CD14-positive monocyte (primary cell): ENCODE data around the gene BRICD5. TPM values are rescaled to one million over a fixed set of nuclear protein-coding genes. Genes with fewer than 3 reads are reported as not detected.

ENCODE experiments used
- DNase-seq, 3 donors: peaks; one replicate each; pipeline ENCODE4 v3.0.0-alpha.2; 2011 to 2022
- H2AFZ ChIP-seq: 2 replicates; pipeline ENCODE4 v1.6.0; 2012; ENCODE audit warnings: mild to moderate bottlenecking, low read depth, low read length, inconsistent platforms; ENCODE audit not compliant: insufficient read depth, poor library complexity, severe bottlenecking
- H3K27ac ChIP-seq, 2 donors: 1 replicate in 1 of 2; 2 replicates in 1 of 2; pipeline ENCODE4 v1.5.1; 2012 to 2013; ENCODE audit warnings: low read length in 2 of 2, control low read depth in 1 of 2, inconsistent platforms in 1 of 2, low read depth in 1 of 2, mild to moderate bottlenecking in 1 of 2
- H3K27me3 ChIP-seq, 2 donors: one replicate each; pipeline versions ENCODE4 v1.6.0 to v1.6.1; 2011 to 2013; ENCODE audit warnings: low read length in 2 of 2; ENCODE audit not compliant: control insufficient read depth in 2 of 2, insufficient read depth in 2 of 2
- H3K36me3 ChIP-seq, 2 donors: replicated peaks in 1 of 2; 1 replicate in 1 of 2; 2 replicates in 1 of 2; pipeline versions ENCODE4 v1.5.1 to v1.6.1; 2012 to 2013; ENCODE audit warnings: low read length in 2 of 2, control low read depth in 1 of 2, inconsistent platforms in 1 of 2, mild to moderate bottlenecking in 1 of 2; ENCODE audit not compliant: insufficient read depth in 2 of 2, control insufficient read depth in 1 of 2
- H3K4me1 ChIP-seq, 2 donors: 1 replicate in 1 of 2; 2 replicates in 1 of 2; pipeline versions ENCODE4 v1.5.1 to v1.6.1; 2012 to 2013; ENCODE audit warnings: low read length in 2 of 2, control low read depth in 1 of 2, inconsistent platforms in 1 of 2, mild to moderate bottlenecking in 1 of 2, moderate library complexity in 1 of 2; ENCODE audit not compliant: insufficient read depth in 2 of 2, control insufficient read depth in 1 of 2
- H3K4me2 ChIP-seq: replicated peaks from 2 replicates; pipeline ENCODE3; 2012; ENCODE audit warnings: low read length, moderate library complexity, mild to moderate bottlenecking; ENCODE audit not compliant: poor library complexity, severe bottlenecking; ENCODE audit errors: extremely low read depth
- H3K4me3 ChIP-seq, 3 experiments: fragments of 200-600 bp in 1 of 3; sonication (generic) in 1 of 3; replicated peaks in 1 of 3; 1 replicate in 2 of 3; 2 replicates in 1 of 3; pipeline ENCODE4 v1.5.1; 2011 to 2013; ENCODE audit warnings: low read length in 3 of 3, mild to moderate bottlenecking in 3 of 3, control low read depth in 2 of 3, low read depth in 2 of 3, inconsistent platforms in 1 of 3, moderate library complexity in 1 of 3
- H3K79me2 ChIP-seq: 2 replicates; pipeline ENCODE4 v1.6.0; 2012; ENCODE audit warnings: mild to moderate bottlenecking, control low read depth, inconsistent platforms, low read length, moderate library complexity; ENCODE audit not compliant: insufficient read depth
- H3K9ac ChIP-seq: 2 replicates; pipeline ENCODE4 v1.6.0; 2017; ENCODE audit warnings: low read length, mild to moderate bottlenecking; ENCODE audit not compliant: insufficient read depth, poor library complexity, severe bottlenecking
- H3K9me3 ChIP-seq, 2 donors: replicated peaks in 1 of 2; 1 replicate in 1 of 2; 2 replicates in 1 of 2; pipeline versions ENCODE4 v1.5.1 to v1.6.1; 2012 to 2013; ENCODE audit warnings: low read length in 2 of 2, control low read depth in 1 of 2; ENCODE audit not compliant: control insufficient read depth in 1 of 2, insufficient read depth in 1 of 2
- H4K20me1 ChIP-seq: 2 replicates; pipeline ENCODE4 v1.6.0; 2012; ENCODE audit warnings: mild to moderate bottlenecking, low read length, control low read depth, moderate library complexity; ENCODE audit not compliant: insufficient read depth
- H3K27ac Mint-ChIP-seq, 7 donors: one replicate each; pipeline ENCODE4 v1.8.0; 2020; ENCODE audit warnings: mild to moderate bottlenecking in 7 of 7, mixed read lengths in 7 of 7, moderate library complexity in 6 of 7, inconsistent platforms in 2 of 7
- H3K27me3 Mint-ChIP-seq, 3 donors: one replicate each; pipeline ENCODE4 v1.8.0; 2021 to 2022; ENCODE audit warnings: low read depth in 3 of 3, mild to moderate bottlenecking in 3 of 3, mixed read lengths in 3 of 3, moderate library complexity in 3 of 3, inconsistent platforms in 1 of 3
- H3K36me3 Mint-ChIP-seq, 2 donors: one replicate each; pipeline ENCODE4 v1.8.0; 2020; ENCODE audit warnings: mixed read lengths in 2 of 2, inconsistent platforms in 1 of 2, mild to moderate bottlenecking in 1 of 2
- H3K4me1 Mint-ChIP-seq: one replicate; pipeline ENCODE4 v1.8.0; 2020; ENCODE audit warnings: mild to moderate bottlenecking, mixed read lengths
- H3K4me3 Mint-ChIP-seq, 2 donors: one replicate each; pipeline ENCODE4 v1.8.0; 2020; ENCODE audit warnings: mild to moderate bottlenecking in 2 of 2, mixed read lengths in 2 of 2, moderate library complexity in 1 of 2
- H3K9me3 Mint-ChIP-seq, 7 donors: one replicate each; pipeline ENCODE4 v1.8.0; 2020 to 2022; ENCODE audit warnings: mixed read lengths in 7 of 7, mild to moderate bottlenecking in 6 of 7, moderate library complexity in 6 of 7, inconsistent platforms in 2 of 7
- WGBS: methylation state at CpG from one replicate; pipeline ENCODE4 v1.1.5; 2013; ENCODE audit warnings: missing lambda C conversion rate; ENCODE audit not compliant: insufficient coverage; 5-methylcytosine and 5-hydroxymethylcytosine counted together
- intact Hi-C, 2 donors: fragments of 100-400 bp; cut with micrococcal nuclease; formaldehyde crosslinking; loops; one replicate each; pipeline versions ENCODE4 v1.15.0 to v1.15.1; 2023
- polyA plus RNA-seq, 3 donors: library from polyadenylated mRNA; depleted of rRNA in 1 of 3; unstranded in 2 of 3; stranded (reverse) in 1 of 3; fragments of 300-500 nt in 2 of 3; fragments of >200 nt in 1 of 3; fragmentation: Illumina TruSeq in 2 of 3; gene quantifications; 1 replicate in 2 of 3; 2 replicates in 1 of 3; pipeline ENCODE4 v1.2.3, GENCODE V29; 2012 to 2021
- TF ChIP-seq, protein P1 (sequence below): fragments of 200-600 bp; IDR thresholded peaks from one replicate; pipeline ENCODE4 v1.8.0; 2022; ENCODE audit warnings: antibody characterized with exemption, mild to moderate bottlenecking

Gene BRICD5
- polyA plus RNA-seq, 3 donors: 8.8 TPM; not detected in 2

DNA sequence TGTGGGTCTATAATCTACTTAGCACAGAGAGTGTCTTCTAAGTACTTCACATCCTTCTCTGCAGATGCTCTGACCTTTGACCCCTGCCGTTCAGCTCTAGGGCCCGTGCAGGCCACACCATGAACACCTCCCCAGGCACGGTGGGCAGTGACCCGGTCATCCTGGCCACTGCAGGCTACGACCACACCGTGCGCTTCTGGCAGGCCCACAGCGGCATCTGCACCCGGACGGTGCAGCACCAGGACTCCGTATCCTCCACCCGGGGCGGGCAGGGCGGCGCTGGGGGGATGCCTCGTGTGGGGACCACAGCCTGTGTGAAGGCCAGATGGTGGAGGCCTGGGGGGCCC lies 4.7 kb downstream of the BRICD5 start:
- H3K9me3 ChIP-seq: no peaks in the 10 kb centered on the region
- H3K4me2 ChIP-seq: peak overlapping the region; percentile 95
- Mint-ChIP-seq H3K27ac (peak overlapping the region in 6 of 7 donors; percentile 49 to 81 (median 68)), H3K4me1 (peaks cover 25% of the 10 kb centered on the region), H3K4me3 (peak overlapping the region; percentile 75 to 77), H3K27me3 (peaks cover 4 to 9% (median 6%) of the 10 kb centered on the region in 3 donors), H3K36me3 (peaks cover 17 to 32% of the 10 kb centered on the region in 2 donors), H3K9me3 (peaks cover 0 to 5% (median 0%) of the 10 kb centered on the region in 7 donors)
- peaks cover 23 to 27% of the 10 kb centered on the region in 2 donors for H3K4me1 ChIP-seq
- TF ChIP-seq, protein P1, sequence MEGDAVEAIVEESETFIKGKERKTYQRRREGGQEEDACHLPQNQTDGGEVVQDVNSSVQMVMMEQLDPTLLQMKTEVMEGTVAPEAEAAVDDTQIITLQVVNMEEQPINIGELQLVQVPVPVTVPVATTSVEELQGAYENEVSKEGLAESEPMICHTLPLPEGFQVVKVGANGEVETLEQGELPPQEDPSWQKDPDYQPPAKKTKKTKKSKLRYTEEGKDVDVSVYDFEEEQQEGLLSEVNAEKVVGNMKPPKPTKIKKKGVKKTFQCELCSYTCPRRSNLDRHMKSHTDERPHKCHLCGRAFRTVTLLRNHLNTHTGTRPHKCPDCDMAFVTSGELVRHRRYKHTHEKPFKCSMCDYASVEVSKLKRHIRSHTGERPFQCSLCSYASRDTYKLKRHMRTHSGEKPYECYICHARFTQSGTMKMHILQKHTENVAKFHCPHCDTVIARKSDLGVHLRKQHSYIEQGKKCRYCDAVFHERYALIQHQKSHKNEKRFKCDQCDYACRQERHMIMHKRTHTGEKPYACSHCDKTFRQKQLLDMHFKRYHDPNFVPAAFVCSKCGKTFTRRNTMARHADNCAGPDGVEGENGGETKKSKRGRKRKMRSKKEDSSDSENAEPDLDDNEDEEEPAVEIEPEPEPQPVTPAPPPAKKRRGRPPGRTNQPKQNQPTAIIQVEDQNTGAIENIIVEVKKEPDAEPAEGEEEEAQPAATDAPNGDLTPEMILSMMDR: no peak
- H3K27ac ChIP-seq: peak overlapping the region; percentile 60 to 83
- 13% methylated on average over 14 of the region's 16 CpGs for WGBS
- no peak for DNase-seq
- peak overlapping the region; percentile 64 to 92 (median 77) for H3K4me3 ChIP-seq
- peak overlapping the region; percentile 88 for H2AFZ ChIP-seq
- H3K36me3 ChIP-seq: peaks cover 27 to 33% of the 10 kb centered on the region in 2 donors
- intact Hi-C loops: loop anchor here (2.0 to 5.0 kb wide), 3 partner anchors 49 to 61 kb away; partner anchors contain the start of genes RNPS1 (in 2 of the 2) and TRAF7 (in 2 of the 2)
- peak overlapping the region; percentile 76 for H3K9ac ChIP-seq
- H4K20me1 ChIP-seq: peaks cover 23% of the 10 kb centered on the region
- peaks cover 18% of the 10 kb centered on the region for H3K79me2 ChIP-seq
- peaks cover 0 to 2% of the 10 kb centered on the region in 2 donors for H3K27me3 ChIP-seq

DNA sequence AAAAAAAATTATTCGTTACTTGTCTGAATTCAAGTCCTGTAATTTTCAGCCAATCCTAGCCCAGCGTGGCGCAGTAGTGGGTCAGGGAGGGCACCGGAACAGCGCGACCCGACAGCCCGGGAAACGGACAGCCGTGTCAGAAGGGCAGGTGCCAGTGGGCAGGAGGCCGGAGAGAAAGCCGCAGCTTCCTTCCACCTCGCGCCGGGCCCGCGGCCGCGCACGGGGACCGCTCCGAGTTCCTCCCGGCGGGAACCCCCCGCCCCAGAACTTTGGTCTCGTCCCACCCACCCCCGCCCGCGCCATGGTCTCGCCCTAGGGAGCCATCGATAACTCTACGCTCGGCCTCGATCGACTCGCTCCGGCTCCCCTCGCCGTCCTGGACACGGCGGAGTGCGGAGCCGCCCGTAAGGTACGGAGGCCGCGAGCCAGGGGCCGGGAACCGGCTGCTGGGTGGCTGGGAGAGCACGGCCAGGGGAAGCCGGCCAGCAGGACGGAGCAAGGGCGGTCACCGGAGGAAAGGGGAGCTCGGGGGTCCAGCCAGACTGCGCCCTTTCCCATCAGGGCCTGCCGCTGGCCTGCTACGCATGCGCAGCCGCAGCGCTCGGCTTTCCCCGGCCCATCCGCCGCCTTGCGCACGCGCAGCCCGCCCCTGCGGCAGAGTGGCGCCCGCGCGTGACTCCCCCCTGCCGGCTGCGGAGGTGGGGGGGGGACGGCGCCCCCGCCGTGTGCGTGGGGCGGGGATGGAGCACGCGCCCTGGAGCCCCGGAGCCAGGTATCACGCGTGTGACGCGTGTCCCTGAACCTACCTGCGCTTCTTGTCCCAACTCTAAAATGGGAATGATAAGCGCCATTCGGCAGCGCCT lies 5.3 kb downstream of the BRICD5 start, which contains the start of gene MLST8:
MLST8 (plus strand) TSS at position 351 of the 863 bp plus-strand sequence. CDS start 632 bp downstream, outside the sequence.
- Histone ChIP-seq H3K27ac (peak within 1 kb of the TSS; percentile 60 to 83), H3K79me2 (peaks cover 15% of the 10 kb centered on the region), H3K4me1 (peaks cover 23 to 27% of the 10 kb centered on the region in 2 donors), H3K4me3 (peak within 1 kb of the TSS; percentile 64 to 92 (median 77)), H3K36me3 (peaks cover 27 to 33% of the 10 kb centered on the region in 2 donors), H3K9ac (peak within 1 kb of the TSS; percentile 76), H3K27me3 (peaks cover 0 to 2% of the 10 kb centered on the region in 2 donors), H4K20me1 (peaks cover 17% of the 10 kb centered on the region), H3K4me2 (peak within 1 kb of the TSS; percentile 95), H3K9me3 (no peaks in the 10 kb centered on the region), H2AFZ (peak within 1 kb of the TSS; percentile 88)
- TF ChIP-seq, protein P1: peak; percentile 26
- Mint-ChIP-seq H3K4me3 (peak within 1 kb of the TSS; percentile 76 to 77), H3K4me1 (peaks cover 25% of the 10 kb centered on the region), H3K27me3 (peaks cover 4 to 14% (median 6%) of the 10 kb centered on the region in 3 donors), H3K36me3 (peaks cover 17 to 28% of the 10 kb centered on the region in 2 donors), H3K27ac (peak within 1 kb of the TSS; percentile 63 to 92 (median 81)), H3K9me3 (peaks cover 0 to 5% (median 0%) of the 10 kb centered on the region in 7 donors)
- under 1% methylated on average over 92 of the region's 93 CpGs for WGBS
- intact Hi-C loops: loop anchor here (2.0 to 5.0 kb wide), 3 partner anchors 48 to 62 kb away; partner anchors contain the start of genes RNPS1 (in 2 of the 2) and TRAF7 (in 2 of the 2)
- DNase-seq: peak; percentile 85 to 94 (median 93)
